ENCODE data around the gene SETD1B. TPM values are rescaled to one million over a fixed set of nuclear protein-coding genes. Genes with fewer than 3 reads are reported as not detected.
"Not testable (repeated sequence)": the region's sequence is repeated elsewhere in the genome, so short reads cannot be mapped to it uniquely, and the experiment has no call there.

The SETD1B gene
- 10 to 100 TPM; 24.6 to 27.5 TPM for total RNA-seq
- long read RNA-seq, partial matches to known transcripts: 0 of 9 reads
- long read RNA-seq, other reads (novel, unspliced or antisense): 9 of 9 reads

DNA sequence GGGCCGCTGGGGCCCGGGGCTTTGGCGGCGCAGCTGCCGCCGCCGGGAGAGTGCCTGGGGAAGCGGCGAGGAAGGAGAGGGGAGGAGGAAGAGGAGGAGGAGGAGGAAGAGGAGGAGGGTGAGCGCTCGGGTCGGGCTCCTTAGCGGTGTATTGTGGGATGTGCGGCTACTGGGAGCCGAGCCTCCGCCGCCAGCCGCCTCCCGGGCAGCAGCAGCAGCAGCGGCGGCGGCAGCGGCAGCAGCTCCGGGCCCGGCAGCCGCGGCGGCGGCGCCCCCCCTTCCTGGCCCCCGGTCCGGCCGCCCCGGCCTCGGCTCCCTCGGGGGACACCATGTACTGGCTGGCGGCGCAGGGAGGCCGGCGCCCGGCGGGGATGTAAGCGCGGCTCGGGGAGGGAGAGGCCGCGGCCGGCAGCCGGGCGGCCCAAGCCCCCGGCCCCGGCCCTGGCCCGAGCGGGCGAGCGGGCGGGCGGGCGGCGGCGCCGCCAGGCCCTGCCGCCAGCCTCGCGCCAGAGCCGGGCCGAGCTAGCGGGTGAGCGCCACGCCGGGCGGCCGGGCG is at the start of gene SETD1B:
Gene SETD1B (plus strand): TSS at position 149 of the 556 bp plus-strand sequence. CDS start 729 bp downstream, outside the sequence.
- intact Hi-C loops (cut with DNase I, micrococcal nuclease): no loop called here
- peak; percentile 16 for ATAC-seq
- DNase-seq: peak; percentile 68

DNA sequence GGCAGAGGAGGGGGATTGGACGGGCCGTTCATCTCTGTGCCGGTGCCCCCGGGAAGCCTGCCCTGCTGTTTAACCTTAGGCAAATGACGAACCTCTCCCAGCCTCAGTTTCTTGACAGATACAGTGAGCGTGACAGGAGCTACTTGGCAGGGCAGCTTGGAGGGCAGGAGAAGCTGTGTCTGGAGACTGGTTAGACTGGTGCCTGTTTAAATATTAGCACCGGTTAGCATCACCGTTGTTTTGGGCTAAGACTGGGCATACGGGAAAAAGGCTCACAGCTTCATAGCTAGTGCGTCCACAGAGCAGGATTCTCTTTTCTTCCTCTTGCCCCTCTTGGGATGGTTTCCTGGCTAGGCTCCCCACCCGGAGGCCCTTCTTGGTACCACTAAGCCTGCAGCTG is 49.0 kb upstream of the SETD1B start:
- ATAC-seq: no peak
- no peak for DNase-seq
- intact Hi-C loops (cut with DNase I, micrococcal nuclease): no loop called here

DNA sequence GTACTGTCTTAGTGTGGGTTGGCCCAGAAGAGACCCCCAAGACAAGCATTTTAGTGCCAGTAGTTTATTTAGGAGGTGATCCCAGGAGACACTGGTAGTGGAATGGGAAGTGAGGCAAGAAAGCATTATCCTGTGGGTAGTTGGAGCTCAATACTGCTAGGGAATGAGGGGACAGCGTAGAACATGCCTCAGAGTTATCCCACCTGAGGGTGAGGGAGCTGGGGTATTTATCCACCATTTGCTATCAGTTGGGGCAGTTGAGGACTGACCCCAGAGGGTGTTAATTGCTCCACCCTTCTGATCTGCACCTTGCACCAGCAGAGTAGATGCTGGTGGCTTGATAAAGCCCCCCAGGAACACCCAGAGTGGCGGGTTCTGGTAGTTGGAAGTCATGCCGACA is 48.2 kb upstream of the SETD1B start:
- ATAC-seq (no peak), DNase-seq (no peak)
- intact Hi-C loops (cut with DNase I, micrococcal nuclease): no loop called here

DNA sequence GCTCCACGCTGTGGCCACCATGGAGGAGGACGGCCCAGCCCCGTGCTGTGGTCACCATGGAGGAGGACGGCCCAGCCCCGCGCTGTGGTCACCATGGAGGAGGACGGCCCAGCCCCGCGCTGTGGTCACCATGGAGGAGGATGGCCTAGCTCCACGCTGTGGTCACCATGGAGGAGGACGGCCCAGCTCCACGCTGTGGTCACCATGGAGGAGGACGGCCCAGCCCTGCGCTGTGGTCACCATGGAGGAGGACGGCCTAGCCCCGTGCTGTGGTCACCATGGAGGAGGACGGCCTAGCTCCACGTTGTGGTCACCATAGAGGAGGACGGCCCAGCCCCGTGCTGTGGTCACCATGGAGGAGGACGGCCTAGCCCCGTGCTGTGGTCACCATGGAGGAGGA is 45.3 kb upstream of the SETD1B start:
- DNase-seq; ATAC-seq; intact Hi-C loops (cut with DNase I, micrococcal nuclease): not testable (repeated sequence)

DNA sequence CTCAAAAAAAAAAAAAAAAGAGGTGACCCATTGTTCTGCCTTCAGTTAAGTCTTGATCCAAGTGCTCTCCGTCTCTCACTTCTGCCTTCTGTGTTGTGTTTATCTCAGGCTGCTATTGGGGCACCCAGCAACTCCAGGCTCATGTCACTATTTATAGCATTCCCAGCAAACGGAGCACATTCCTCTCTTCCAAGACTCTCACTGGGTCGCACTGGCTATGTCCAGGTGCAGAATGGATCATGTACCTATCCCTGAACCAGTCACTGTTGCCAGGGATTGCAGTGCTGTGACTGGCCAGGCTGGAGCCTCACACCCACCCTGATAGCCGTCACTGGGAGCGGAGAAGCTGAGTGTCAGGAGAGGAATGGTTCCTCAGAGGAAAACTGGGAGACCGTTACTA is 41.5 kb upstream of the SETD1B start:
- intact Hi-C loops (cut with DNase I, micrococcal nuclease): no loop called here
- ATAC-seq (no peak), DNase-seq (no peak)

DNA sequence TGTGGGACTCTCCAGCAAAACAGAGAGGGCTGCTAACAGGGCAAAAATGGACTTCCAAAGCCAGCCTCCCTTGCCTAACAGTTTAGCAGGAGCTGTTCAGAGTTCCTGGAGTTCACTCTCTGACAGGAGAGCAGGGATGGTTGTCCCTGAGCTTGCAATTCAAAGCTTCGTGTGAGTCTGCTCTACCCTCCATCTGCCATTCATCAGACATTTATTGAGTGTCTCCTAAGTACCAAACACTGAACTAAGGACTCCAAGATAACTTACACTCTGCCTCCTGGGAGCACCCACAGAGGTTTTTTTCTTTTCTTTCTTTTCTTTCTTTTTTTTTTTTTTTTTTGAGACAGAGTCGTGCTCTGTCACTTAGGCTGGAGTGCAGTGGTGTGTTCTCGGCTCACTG is 39.0 kb upstream of the SETD1B start:
- DNase-seq (no peak), ATAC-seq (no peak)
- intact Hi-C loops (cut with DNase I, micrococcal nuclease): no loop called here

DNA sequence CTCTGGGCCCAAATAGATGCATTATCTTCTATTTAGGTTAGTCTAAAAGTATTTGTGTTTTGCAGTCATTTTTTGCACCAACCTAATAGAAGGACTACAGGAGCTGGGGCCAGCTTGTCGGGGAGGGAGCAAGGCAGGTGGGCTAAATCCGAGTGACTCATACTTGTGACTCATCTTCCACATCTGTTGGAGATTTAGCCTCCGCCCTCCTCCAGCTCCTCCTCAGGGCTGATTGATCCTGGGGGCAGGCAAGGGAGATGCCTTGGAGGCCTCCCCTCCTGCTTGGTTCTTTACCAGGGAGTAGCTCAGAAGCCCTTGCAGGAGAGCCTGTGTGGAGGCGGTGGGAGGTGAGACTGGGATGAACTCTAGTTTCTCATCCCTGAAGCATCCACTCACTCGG is 38.2 kb upstream of the SETD1B start:
- intact Hi-C loops (cut with DNase I, micrococcal nuclease): no loop called here
- no peak for ATAC-seq
- no peak for DNase-seq

DNA sequence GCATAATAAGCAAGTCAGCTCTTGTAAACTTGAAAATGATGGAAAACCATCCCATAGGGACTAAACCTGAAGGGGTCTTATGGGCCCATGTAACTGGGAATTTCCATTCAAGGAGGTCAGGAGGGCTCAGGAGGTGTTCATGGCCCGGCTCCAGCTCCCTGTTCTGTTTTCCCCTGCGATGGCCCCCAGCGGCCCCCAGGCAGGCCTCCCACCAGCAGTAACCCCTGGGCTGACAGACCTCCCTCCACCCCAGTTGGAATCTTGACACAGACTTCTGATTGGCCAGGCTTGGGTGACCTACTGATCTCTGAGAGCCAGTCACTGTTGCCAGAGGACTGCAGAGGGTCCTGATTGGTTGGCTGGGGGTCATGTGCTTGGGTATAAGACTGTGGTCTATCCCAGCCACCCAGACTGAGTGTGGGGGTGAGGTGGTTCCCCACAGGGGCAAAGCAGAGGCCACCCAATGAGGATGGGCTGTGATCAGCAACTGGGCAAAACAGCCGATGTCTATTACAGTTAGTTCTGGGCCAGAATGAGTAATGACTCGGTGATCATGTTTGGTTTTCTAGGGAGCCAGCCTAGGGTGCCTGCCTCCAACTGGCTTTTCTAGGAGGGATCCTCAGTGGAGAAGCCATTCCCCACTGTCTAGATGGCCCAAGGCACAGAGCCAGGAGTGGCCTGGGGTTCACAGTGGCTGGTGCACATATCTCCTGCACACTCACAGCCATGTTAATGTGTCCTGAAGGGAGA is 37.3 kb upstream of the SETD1B start:
- no peak for ATAC-seq
- DNase-seq: no peak
- intact Hi-C loops (cut with DNase I, micrococcal nuclease): no loop called here

DNA sequence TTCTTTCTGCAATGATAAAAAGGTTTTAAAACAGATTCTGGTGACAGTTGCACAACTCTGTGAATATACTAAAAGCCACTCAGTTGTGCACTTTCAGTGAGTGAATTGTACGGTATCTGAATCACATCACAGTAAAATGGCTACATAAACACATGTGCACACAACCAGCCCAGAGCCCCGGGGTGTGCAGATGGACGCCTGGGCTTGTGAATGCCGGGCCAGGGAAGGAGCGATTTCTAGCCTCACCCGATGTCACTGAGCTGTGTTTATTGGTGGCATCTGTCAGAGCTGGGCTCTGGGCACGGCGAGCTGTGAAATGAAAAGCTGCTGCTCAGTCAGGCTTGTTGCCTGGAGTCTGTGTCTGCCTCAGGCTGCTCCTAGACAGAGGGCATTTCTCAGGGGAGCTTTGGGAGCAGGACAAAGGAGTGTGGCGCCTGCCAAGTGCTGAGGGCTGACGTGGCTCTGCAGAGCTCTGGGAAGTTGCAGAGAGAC is 36.2 kb upstream of the SETD1B start:
- ATAC-seq (no peak), DNase-seq (no peak)

DNA sequence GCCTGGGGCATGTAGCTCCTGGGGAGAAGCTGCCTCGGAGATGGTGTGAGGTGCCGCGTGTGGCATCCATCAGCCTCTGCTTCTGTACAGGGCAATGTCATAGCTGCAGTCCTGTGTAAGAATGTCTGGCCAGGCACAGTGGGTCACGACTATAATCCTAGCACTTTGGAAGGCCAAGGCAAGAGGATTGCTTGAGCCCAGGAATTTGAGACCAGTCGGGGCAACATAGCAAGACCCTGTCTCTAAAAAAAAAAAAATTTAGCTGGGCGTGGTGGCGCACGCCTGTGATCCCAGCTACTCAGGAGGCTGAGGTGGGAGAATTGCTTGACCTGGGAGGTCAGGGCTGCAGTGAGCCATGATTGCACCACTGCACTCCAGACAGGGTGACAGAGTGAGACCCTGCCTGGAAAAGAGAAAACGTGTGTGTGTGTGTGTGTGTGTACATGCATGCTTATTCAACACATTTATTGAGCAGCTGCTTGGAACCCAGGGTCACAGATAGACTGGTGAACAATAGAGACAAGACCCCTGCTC is 34.4 kb upstream of the SETD1B start:
- intact Hi-C loops (cut with DNase I, micrococcal nuclease): no loop called here
- no peak for DNase-seq
- no peak for ATAC-seq

More for the DNA sequence above, 36.2 kb upstream of the SETD1B start:
- intact Hi-C loops (cut with DNase I, micrococcal nuclease): no loop called here

DNA sequence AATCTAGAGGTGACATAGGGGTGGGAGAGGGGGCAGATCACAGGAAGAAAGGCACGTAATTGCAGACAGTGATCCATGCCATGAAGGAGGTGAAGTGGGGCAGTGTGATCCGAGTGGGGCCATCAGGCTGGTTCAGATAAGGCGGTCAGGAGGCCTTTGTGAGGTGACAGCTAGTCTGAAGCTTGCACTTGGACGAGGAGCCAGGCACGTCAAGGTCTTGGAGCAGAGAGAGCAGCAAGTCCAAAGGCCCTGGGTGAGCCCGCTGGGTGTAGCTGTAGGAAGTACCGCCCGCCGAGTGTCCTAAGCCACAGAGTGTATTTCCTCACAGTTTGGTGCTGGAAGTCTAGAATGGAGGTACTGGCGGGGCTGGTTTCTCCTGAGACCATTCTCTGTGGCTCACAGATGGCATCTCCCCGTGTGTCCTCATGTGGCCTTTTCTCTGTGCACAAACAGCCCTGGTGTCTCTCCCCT is 33.9 kb upstream of the SETD1B start:
- ATAC-seq (peak; percentile 86), DNase-seq (peak in 1 of 2 donors; percentile 58)
- intact Hi-C loops (cut with DNase I, micrococcal nuclease): loop anchor here in 1 of 2 donors (5.0 kb wide), 1 partner anchor 73 kb away; no protein-coding TSS in a partner anchor

DNA sequence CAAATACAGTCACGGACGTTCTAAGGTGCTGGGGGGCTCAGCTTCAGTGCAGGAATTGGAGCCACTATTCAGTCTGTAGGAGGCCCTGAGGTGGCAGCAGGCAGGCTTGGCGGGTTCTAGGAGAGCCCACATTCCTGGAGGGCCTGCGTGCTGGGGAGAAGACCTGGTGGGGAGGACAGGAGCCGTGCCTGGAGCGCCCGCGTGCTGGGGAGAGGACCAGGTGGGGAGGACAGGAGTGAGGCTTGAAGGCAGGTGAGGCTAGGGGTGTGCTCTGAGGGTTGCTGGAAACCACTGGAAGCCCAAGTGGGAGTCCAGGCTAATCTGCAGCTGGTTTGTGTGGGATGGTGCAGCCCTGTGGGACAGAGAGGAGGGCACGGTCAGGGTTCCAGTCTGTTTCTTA is 33.4 kb upstream of the SETD1B start:
- intact Hi-C loops (cut with DNase I, micrococcal nuclease): loop anchor here in 1 of 2 donors (5.0 kb wide), 1 partner anchor 73 kb away; no protein-coding TSS in a partner anchor
- DNase-seq: no peak
- no peak for ATAC-seq

DNA sequence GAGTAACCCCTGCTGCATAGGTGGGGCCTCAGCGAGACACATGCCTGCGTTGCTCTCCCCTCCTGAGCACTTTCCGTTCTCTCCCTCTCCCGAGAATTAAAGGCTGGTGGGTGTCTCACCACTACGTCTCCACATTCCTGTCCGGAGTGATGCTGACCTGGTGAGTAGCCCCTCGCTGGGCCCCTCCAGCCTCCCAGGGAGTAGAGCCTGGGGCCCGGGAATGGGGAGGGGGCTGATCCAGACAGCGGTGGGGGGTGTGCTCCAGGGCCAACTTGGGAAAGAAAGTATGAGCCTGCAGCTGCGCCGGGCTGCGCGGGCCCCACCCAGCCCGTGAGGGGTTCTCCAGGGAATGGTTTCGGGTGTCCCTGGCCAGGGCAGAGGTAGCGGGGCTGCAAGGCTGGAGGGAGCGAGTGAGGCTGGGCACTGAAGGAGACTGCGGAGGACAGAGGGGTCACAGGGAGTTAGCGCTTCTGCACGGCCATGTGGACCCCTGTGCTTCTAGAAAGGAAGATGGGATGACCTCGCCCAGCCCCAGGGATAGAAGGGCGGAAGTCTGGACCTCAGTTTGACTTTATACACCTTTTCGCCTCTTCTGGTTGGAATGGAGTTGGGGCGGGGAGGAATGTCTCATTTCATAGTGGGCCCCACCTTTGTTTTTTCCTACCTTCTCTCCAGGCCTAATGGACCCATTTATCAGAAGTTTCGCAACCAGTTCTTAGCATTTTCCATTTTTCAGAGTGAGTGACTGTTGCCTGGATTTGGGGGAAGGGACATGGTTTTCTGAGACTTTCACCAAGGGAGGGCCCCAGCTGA is 32.8 kb upstream of the SETD1B start:
- DNase-seq: no peak
- intact Hi-C loops (cut with DNase I, micrococcal nuclease): loop anchor here in 1 of 2 donors (5.0 kb wide), 1 partner anchor 74 kb away; no protein-coding TSS in a partner anchor
- ATAC-seq: no peak

DNA sequence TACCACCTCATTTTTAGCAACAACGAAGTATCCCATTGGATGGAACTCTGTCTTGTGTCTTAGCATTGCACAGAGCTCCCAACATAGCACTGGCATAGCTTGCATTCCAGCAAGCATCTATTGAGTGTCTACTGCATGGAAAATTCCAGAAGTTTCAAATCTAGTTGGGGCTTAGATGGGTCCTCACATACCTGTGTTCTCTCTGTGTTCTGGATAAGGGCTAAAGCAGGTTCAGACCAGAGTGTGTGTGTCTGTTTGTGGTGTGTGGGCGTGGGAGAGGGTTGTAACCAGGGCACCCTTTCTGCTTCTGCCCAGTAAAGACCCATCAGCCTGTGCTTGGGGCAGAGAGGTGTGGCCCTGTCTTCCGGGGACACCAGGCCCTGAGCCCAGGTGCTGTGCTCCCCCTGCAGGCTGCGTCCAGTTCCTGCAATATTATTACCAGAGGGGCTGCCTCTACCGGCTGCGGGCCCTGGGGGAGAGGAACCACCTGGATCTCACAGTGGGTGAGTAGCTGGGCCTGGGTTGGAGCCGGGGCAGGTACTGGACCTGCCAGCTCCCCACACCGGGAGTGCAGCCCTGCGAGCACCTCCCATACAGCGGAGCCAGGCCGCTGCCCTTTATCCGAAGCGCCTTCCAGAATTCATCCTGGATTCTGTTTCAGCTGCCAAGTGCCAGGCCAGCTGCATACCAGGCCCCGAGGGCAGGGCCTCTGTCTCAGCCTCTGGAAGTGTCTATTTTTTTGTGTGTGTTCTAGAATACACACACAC is 30.6 kb upstream of the SETD1B start:
- peak; percentile 66 to 81 for DNase-seq
- ATAC-seq: peak; percentile 72
- intact Hi-C loops (cut with DNase I, micrococcal nuclease): loop anchor here in 1 of 2 donors (5.0 kb wide), 1 partner anchor 76 kb away; no protein-coding TSS in a partner anchor

DNA sequence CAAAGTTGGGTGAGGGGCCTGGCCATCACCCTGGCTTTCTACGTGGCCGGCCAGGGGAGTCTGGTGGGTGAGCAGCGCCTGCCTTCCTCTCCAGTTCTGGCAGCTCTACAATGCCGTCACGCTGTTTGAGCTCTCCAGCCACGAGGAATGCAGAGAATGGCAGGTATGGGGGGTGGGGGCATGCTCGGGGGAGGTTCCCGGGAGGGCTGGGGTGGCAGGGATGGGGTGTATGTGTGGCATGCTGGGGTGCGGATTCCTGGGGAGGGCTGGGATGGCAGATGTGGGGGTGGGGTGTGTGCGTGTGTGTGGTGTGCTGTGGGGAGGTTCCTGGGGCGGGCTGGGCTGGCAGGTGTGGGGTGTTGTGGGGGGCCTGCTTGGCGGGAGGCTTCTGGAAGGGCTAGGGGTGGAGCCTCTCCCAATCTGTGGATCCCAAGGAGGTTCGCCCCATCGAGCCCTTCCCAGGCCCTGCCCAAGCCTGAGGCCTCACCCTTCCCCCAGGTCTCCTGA is 28.8 kb upstream of the SETD1B start:
- intact Hi-C loops (cut with DNase I, micrococcal nuclease): loop anchor here (5.0 kb wide), 1 partner anchor 78 kb away; no protein-coding TSS in a partner anchor
- DNase-seq (no peak), ATAC-seq (no peak)

DNA sequence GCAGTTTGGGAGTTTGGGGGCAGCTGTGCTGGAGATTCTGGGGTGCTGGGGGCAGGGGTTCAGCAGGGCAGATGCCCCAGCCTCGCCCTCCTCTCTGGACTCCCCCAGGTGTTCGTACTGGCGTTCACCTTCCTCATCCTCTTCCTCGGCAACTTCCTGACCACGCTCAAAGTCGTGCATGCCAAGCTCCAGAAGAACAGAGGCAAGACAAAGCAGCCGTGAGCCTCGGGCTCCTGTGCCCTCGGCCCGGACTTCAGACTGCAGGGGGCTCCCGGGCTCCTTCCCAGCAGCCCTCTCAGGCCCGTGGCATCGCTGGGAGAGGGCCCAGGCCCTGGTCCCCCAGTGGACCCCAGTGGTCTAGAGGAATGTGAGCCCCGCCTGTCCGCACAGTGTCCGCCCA is 28.3 kb upstream of the SETD1B start:
- no peak for ATAC-seq
- intact Hi-C loops (cut with DNase I, micrococcal nuclease): loop anchor here in 1 of 2 donors (5.0 kb wide), 1 partner anchor 78 kb away; no protein-coding TSS in a partner anchor
- no peak for DNase-seq

DNA sequence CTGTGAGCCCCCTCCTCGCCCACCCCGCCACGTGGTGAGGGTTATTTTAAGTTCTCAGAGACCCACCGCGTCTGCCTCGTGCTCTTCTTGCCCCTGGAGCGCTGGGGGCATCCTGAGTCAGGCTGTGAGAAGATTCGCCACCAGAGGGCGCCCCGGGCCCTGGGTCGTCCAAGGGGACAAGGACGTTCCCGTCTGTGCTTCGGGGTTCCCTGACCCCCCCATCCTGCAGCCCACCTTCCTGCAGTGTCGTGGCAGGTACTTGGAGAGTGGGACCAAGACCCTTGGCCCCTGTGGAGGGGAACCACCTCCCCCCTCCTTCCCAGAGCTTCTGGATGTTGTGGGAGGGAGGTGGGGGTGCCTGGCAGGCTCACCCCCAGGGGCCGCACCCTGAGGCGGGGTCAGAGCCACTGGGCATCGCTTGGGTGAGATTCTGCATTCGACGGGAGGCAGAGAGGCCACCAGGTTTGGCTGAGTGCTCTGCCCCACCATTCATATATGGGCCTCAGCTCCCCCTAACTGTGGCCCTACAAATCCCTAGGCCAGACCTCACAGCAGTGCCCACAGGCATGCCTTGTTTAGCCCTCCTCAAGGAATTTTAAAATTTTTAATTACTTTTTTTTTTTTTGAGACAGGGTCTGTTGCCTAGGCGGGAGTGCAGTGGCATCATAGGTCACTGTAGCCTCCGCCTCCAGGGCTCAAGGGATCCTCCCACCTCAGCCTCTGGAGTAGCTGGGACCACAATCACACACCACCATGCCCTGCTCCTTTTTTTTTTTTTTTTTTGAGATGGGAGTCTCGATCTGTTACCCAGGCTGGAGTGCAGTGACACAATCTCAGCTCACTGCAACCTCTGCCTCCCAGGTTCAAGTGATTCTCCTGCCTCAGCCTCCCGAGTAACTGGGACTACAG is 27.4 kb upstream of the SETD1B start:
- intact Hi-C loops (cut with DNase I, micrococcal nuclease): loop anchor here in 1 of 2 donors (5.0 kb wide), 1 partner anchor 79 kb away; no protein-coding TSS in a partner anchor
- DNase-seq (peak; percentile 71 to 95), ATAC-seq (peak; percentile 67)

All from left colon (tissue), 2 donors.